NOMO-1 (cell line): Measurements from ENCODE around the gene BATF.
"Not testable (repeated sequence)": the region's sequence is repeated elsewhere in the genome, so short reads cannot be mapped to it uniquely, and the experiment has no call there.

Experiments used
- DNase-seq, 2 experiments: peaks; one replicate each; lab custom pipeline; 2025; ENCODE audit not compliant: unreplicated experiment in 2 of 2; lab: John Stamatoyannopoulos, UW

BATF gene

GRCh38 chr14:75522224-75522982 is at the start of gene BATF:
BATF (plus strand) TSS chr14:75522469; CDS start chr14:75522683, 214 bp downstream.
- DNase-seq, result peak; percentile 30 to 61

- not testable (repeated sequence) for DNase-seq
Measured at GRCh38 chr14:75474127-75474526, 48.1 kb upstream of the BATF start.

GRCh38 chr14:75476274-75476995 is 45.8 kb upstream of the BATF start:
- DNase-seq, result no peak

GRCh38 chr14:75477881-75478280 is 44.4 kb upstream of the BATF start:
- no peak for DNase-seq

- peak; percentile 47 to 49 for DNase-seq
Measured at GRCh38 chr14:75479770-75480600, 42.3 kb upstream of the BATF start.

GRCh38 chr14:75482366-75482765 is 39.9 kb upstream of the BATF start:
- no peak for DNase-seq

- DNase-seq, result no peak
Measured at GRCh38 chr14:75484711-75485429, 37.4 kb upstream of the BATF start.

- no peak for DNase-seq
Measured at GRCh38 chr14:75486318-75486717, 36.0 kb upstream of the BATF start.

- DNase-seq, result no peak
Measured at GRCh38 chr14:75487155-75487671, 35.1 kb upstream of the BATF start.

GRCh38 chr14:75489480-75489837 is 32.8 kb upstream of the BATF start:
- DNase-seq, result no peak

GRCh38 chr14:75491376-75491978 is 30.8 kb upstream of the BATF start:
- no peak for DNase-seq

GRCh38 chr14:75492832-75493591 is 29.3 kb upstream of the BATF start:
- DNase-seq, result no peak

- no peak for DNase-seq
Measured at GRCh38 chr14:75493592-75494087, 28.6 kb upstream of the BATF start.

- no peak for DNase-seq
Measured at GRCh38 chr14:75494896-75495295, 27.4 kb upstream of the BATF start.

GRCh38 chr14:75495399-75495798 is 26.9 kb upstream of the BATF start:
- DNase-seq, result no peak

- DNase-seq, result no peak
Measured at GRCh38 chr14:75495882-75496281, 26.4 kb upstream of the BATF start.

- DNase-seq, result peak in 1 of 2 experiments; percentile 38
Measured at GRCh38 chr14:75496755-75497154, 25.5 kb upstream of the BATF start.

GRCh38 chr14:75497191-75497590 is 25.1 kb upstream of the BATF start:
- DNase-seq, result peak; percentile 27 to 38

GRCh38 chr14:75497701-75498100 is 24.6 kb upstream of the BATF start:
- no peak for DNase-seq
